ENCODE results near the gene CLSTN2. TPM values are rescaled to one million over a fixed set of nuclear protein-coding genes. Genes with fewer than 3 reads are reported as not detected.

The CLSTN2 gene
- total RNA-seq, 1 experiment from 2014 or later, result 0.02 TPM

DNA sequence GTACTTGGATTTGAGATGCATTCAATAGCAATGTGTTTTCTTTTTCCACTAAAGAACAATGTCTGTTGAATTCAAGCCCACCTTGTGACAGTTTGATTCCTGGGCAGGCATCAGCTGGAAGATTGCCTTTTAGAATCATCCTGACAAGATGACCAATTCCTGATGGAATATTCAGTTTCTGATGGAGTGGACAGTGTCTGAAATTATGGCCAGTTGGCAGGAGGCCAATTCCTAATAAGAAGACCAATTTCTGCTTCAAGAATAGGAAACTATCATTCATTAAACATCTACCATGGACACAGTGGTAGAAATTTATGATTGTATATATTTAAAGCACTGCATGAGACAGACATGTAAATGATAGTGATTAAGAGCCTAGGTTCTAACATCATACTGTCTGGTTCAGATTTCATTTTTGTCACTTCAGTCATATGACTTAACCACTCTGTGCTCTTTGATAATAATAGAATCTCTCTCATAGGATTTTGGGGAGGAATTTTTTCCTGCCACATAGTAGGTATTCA lies 133.6 kb downstream of the CLSTN2 start:
- no TSS peak for BruUV-seq (replicated peaks)
- no peak overlapping the region for H2AFZ ChIP-seq (ENCODE audit: low read depth, low read length, poor library complexity, severe bottlenecking)
- H3K9me3 ChIP-seq (ENCODE audit: control insufficient read depth in 1 of 2, insufficient read depth in 1 of 2, low read depth in 1 of 2, low read length in 2 of 2), result no peaks in the 10 kb centered on the region
- ChIA-PET RAD21 (ENCODE audit: low non-redundant PET in 1 of 2, low total read pairs in 2 of 2, uncharacterized antibody in 2 of 2, unreplicated experiment in 2 of 2) (no interaction called here), POLR2A (no interaction called here), CTCF (no interaction called here)
- TF ChIP-seq, protein P1, sequence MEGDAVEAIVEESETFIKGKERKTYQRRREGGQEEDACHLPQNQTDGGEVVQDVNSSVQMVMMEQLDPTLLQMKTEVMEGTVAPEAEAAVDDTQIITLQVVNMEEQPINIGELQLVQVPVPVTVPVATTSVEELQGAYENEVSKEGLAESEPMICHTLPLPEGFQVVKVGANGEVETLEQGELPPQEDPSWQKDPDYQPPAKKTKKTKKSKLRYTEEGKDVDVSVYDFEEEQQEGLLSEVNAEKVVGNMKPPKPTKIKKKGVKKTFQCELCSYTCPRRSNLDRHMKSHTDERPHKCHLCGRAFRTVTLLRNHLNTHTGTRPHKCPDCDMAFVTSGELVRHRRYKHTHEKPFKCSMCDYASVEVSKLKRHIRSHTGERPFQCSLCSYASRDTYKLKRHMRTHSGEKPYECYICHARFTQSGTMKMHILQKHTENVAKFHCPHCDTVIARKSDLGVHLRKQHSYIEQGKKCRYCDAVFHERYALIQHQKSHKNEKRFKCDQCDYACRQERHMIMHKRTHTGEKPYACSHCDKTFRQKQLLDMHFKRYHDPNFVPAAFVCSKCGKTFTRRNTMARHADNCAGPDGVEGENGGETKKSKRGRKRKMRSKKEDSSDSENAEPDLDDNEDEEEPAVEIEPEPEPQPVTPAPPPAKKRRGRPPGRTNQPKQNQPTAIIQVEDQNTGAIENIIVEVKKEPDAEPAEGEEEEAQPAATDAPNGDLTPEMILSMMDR (IDR thresholded peaks at IDR 0.05 in 2 of 3, conservative IDR thresholded peaks at IDR 0.05 in 1 of 3; ENCODE audit: borderline replicate concordance in 1 of 3, insufficient read depth in 1 of 3, low read depth in 2 of 3, low read length in 2 of 3), result no peak
- TF ChIP-seq EZH2phosphoT487 (IDR thresholded peaks at IDR 0.05; ENCODE audit: borderline replicate concordance), result no peak
- TF ChIP-seq, protein P2, sequence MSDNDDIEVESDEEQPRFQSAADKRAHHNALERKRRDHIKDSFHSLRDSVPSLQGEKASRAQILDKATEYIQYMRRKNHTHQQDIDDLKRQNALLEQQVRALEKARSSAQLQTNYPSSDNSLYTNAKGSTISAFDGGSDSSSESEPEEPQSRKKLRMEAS (IDR thresholded peaks at IDR 0.05), result no peak
- no peak for TF ChIP-seq ELF1 (IDR thresholded peaks at IDR 0.05; ENCODE audit: borderline replicate concordance, low read depth)
- TF ChIP-seq, protein P3, sequence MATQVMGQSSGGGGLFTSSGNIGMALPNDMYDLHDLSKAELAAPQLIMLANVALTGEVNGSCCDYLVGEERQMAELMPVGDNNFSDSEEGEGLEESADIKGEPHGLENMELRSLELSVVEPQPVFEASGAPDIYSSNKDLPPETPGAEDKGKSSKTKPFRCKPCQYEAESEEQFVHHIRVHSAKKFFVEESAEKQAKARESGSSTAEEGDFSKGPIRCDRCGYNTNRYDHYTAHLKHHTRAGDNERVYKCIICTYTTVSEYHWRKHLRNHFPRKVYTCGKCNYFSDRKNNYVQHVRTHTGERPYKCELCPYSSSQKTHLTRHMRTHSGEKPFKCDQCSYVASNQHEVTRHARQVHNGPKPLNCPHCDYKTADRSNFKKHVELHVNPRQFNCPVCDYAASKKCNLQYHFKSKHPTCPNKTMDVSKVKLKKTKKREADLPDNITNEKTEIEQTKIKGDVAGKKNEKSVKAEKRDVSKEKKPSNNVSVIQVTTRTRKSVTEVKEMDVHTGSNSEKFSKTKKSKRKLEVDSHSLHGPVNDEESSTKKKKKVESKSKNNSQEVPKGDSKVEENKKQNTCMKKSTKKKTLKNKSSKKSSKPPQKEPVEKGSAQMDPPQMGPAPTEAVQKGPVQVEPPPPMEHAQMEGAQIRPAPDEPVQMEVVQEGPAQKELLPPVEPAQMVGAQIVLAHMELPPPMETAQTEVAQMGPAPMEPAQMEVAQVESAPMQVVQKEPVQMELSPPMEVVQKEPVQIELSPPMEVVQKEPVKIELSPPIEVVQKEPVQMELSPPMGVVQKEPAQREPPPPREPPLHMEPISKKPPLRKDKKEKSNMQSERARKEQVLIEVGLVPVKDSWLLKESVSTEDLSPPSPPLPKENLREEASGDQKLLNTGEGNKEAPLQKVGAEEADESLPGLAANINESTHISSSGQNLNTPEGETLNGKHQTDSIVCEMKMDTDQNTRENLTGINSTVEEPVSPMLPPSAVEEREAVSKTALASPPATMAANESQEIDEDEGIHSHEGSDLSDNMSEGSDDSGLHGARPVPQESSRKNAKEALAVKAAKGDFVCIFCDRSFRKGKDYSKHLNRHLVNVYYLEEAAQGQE (IDR thresholded peaks at IDR 0.05; ENCODE audit: low read depth), result no peak
- no peak for TF ChIP-seq RAD21 (IDR thresholded peaks at IDR 0.05; ENCODE audit: low read depth)
- no peak for TF ChIP-seq SIN3A (IDR thresholded peaks at IDR 0.05; ENCODE audit: low read depth)
- TF ChIP-seq ZNF274 (IDR thresholded peaks at IDR 0.05; ENCODE audit: low read depth, low read length), result no peak
- TF ChIP-seq, protein P4, sequence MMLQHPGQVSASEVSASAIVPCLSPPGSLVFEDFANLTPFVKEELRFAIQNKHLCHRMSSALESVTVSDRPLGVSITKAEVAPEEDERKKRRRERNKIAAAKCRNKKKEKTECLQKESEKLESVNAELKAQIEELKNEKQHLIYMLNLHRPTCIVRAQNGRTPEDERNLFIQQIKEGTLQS (IDR thresholded peaks at IDR 0.05), result no peak
- TF ChIP-seq FOSL1 (IDR thresholded peaks at IDR 0.05; ENCODE audit: low read depth), result no peak
- TF ChIP-seq YY1 (IDR thresholded peaks at IDR 0.05; ENCODE audit: extremely low read depth, insufficient replicate concordance, low read depth, low read length), result no peak
- TF ChIP-seq EGR1 (IDR thresholded peaks at IDR 0.05; ENCODE audit: low read depth), result no peak
- TF ChIP-seq, protein P5, sequence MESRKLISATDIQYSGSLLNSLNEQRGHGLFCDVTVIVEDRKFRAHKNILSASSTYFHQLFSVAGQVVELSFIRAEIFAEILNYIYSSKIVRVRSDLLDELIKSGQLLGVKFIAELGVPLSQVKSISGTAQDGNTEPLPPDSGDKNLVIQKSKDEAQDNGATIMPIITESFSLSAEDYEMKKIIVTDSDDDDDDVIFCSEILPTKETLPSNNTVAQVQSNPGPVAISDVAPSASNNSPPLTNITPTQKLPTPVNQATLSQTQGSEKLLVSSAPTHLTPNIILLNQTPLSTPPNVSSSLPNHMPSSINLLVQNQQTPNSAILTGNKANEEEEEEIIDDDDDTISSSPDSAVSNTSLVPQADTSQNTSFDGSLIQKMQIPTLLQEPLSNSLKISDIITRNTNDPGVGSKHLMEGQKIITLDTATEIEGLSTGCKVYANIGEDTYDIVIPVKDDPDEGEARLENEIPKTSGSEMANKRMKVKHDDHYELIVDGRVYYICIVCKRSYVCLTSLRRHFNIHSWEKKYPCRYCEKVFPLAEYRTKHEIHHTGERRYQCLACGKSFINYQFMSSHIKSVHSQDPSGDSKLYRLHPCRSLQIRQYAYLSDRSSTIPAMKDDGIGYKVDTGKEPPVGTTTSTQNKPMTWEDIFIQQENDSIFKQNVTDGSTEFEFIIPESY (IDR thresholded peaks at IDR 0.05; ENCODE audit: extremely low read depth, insufficient replicate concordance, low read length), result no peak
- no peak for TF ChIP-seq POLR2AphosphoS5 (IDR thresholded peaks at IDR 0.05; ENCODE audit: low read depth, low read length)
- no peak for TF ChIP-seq EZH2 (IDR thresholded peaks at IDR 0.05)
- TF ChIP-seq CEBPB (IDR thresholded peaks at IDR 0.05; ENCODE audit: low read depth), result no peak
- no peak for TF ChIP-seq ZFX (IDR thresholded peaks at IDR 0.05)
- no peak for TF ChIP-seq SP1 (IDR thresholded peaks at IDR 0.05; ENCODE audit: low read depth)
- H3K79me2 ChIP-seq (ENCODE audit: insufficient read depth, low read length), result no peaks in the 10 kb centered on the region
- peaks cover 43% of the 10 kb centered on the region for H3K27me3 ChIP-seq (ENCODE audit: insufficient read depth, low read length)
- H3K9me2 ChIP-seq (ENCODE audit: insufficient read depth), result no peaks in the 10 kb centered on the region
- ATAC-seq (no peak), DNase-seq (ENCODE audit: low read depth, low spot score) (no peak)
- no peak overlapping the region for H3K9ac ChIP-seq (ENCODE audit: low read length)
- no peak overlapping the region for H3K4me3 ChIP-seq (replicated peaks in 1 of 2; ENCODE audit: low read depth in 1 of 2, low read length in 2 of 2)
- H3K4me2 ChIP-seq (ENCODE audit: low read length), result no peak overlapping the region
- intact Hi-C loops (cut with micrococcal nuclease), result no loop called here
- no peaks in the 10 kb centered on the region for H3K36me3 ChIP-seq (ENCODE audit: control insufficient read depth in 1 of 2, insufficient read depth in 2 of 2, low read length in 2 of 2)
- no peaks in the 10 kb centered on the region for H4K20me1 ChIP-seq (ENCODE audit: insufficient read depth)
- H3K27ac ChIP-seq (ENCODE audit: low read depth, low read length), result no peak overlapping the region
- no peaks in the 10 kb centered on the region for H3K4me1 ChIP-seq (ENCODE audit: control insufficient read depth in 1 of 2, insufficient read depth in 2 of 2, low read length in 2 of 2)

Data from HCT116 (cell line).